NCI-H2029 treated with DMSO at 0.1 percent for 48 hours (cell line): ENCODE data around the gene RPL29.
A peak's percentile ranks its signal among the peaks of the same experiment; 100 is the strongest.

Experiments
- DNase-seq: peaks from one replicate; lab custom pipeline; 2025; lab: John Stamatoyannopoulos, UW

RPL29 gene

DNA sequence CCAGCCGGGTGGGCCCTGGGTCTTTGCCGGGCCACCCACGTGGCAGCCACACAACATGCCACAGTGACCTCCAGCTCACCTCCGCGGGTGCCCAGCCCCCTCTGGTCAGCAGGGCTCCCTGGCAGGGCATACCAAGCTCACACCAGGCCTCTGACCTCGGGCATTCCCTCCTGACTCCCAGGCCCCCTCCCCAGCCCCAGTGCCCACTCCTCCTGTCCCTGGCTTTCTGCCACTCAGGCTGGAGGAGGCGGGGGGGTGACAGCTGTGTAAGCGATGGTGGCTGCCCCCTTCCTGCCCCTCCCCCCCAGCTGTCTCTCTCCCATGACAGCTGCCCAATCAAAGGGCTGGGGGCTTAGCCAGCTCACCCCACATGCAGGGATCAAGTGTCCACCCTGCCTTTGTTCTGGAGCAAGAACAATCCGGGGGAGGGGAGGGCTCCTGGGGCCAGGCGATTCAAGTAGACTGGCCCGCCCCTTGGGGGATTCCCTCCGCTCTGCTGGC is 31.7 kb downstream of the RPL29 start:
- DNase-seq = no peak

DNA sequence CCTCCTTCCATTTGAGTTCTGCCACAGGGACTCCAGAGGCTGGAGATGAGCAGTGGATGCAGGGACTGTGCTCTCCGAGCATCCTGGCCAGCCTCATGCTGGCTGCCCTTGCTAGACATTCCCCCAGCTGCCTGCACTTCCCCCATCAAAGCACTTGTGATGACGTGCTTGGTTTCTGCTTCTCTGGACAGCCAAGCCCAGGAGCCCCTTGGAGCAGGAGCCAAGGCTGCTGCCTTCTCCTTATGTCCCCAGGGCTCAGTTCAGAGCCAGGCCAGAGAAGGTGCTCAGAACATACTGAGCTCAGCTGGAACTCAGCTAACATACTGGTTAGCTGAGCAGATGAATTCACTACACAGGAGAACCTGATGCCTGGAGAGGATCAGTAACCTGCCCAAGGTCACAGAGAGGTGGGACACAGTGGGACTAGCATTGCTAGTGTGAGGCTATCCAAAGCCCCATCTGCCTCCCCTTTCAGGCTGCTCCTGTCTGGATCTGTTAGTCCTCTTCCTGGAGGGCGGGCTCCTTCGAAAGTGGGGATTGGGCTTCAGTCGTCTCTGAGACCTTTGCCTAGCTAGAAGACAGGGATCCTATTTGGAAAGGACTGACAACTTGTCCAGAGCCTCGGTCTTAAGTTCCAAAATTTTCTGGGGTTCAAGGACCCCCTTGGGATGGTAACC is 32.7 kb downstream of the RPL29 start:
- DNase-seq = no peak

- no peak for DNase-seq
Measured at GRCh38 chr3:51961602-51962569, 33.8 kb downstream of the RPL29 start.

- no peak for DNase-seq
Measured at GRCh38 chr3:51961011-51961410, 34.7 kb downstream of the RPL29 start.

DNA sequence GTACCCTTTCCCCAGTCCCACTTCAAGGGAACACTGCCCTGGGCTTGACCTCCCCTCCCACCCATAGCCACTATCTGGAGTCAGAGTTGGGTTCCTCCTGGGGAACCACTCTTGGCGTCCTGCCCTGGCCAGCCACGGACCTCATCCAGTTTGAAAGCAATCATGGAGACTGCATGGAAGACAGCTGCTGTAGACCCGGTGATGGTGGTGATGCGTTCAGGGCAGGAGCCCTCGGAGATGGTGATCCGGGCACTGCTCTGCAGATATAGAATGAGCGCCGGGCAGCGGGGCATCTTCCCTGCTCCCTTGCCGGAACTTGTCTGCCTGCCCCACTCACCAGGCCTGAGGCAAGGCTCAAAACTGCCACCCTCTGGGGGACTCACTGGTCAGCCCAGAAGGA is 35.3 kb downstream of the RPL29 start:
- no peak for DNase-seq

DNA sequence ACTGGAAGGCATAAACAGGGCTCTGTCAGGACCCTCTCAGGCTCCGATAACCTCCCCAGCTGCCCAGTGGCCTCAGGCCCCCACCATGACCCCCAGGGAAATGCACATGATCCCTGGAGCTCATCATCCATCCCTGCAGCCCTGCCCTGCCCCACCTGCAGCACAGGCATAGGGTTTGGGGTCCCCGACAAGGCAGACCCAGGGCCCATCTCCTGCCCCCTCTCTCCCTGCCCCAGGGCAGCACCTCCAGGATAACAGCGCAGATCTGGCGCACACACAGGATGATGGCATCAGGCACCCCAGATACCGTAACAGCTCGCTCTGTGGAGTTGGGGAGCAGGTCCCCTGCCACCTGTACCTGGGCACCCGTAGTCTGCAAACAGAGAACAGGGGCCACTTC is 36.0 kb downstream of the RPL29 start:
- DNase-seq = no peak

DNA sequence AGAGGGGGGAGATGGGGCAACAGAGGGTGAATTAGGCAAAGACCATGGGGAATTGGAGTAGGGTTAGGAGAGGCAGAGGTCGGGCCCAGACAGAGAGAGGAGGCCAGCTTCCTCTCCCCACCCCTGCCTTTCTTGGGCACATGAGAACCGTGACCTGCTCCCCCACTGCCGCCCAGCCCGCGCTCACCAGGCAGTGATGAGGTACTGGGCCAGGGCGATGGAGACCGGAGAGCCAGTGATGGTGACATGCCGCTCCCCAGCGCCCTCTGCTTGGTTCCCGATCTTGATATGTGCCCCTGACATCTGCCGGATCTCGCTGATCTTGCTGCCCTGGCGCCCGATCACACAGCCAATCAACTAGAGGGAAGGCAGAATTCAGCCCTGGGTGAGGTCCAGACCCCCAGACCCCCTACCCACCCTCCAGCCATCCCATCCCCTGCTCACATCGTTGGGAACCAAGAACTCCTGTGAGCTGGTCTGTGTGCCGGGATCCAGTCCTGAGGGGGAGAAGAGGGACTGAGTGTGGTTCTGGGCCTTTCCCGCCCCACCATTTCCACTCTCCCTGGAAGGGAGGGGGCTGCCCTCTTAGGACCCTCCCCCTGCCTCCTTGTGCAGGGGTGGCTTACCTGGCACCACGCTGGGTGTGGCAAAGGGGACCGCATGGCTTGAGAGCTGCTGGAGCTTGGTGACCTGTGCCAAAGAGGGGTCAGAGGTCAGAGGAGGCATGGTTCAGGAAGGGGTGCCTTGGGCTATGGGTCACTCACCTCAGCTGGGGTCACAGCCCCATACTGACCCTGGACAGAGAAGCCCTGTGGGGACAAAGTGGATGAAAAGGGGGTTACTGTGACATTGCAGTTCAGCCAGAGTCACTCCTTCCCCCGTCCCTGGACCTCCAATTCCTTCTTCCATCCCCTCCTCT is 36.8 kb downstream of the RPL29 start:
- no peak for DNase-seq

- no peak for DNase-seq
Measured at GRCh38 chr3:51957520-51958205, 38.0 kb downstream of the RPL29 start.

GRCh38 chr3:51955893-51956770 is 39.6 kb downstream of the RPL29 start:
- DNase-seq = no peak

- no peak for DNase-seq
Measured at GRCh38 chr3:51955175-51955892, 40.4 kb downstream of the RPL29 start, which contains the start of gene GPR62. TSS of gene GPR62 (plus strand) at chr3:51955381. CDS start at chr3:51955653, 272 bp downstream.

DNA sequence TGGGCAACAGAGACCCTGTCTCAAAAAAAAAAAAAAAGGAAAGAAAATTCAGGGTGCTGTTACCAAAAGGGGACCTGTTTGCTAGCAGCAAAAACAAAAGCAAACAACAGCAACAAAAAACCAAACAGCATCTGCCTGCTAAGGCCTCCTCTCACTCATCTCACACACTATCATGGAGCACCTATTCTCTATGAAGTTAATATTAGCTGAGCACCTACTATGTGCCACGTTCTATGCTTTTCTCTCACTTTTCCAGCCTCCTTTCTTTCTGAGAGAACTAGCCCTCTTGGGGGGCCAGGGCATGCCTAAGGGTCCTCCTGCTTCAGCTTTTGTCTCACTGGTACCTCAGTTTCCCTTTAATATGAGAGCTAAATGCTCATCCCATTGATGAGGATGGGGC is 41.0 kb downstream of the RPL29 start:
- DNase-seq = no peak

- no peak for DNase-seq
Measured at GRCh38 chr3:51954105-51954504, 41.6 kb downstream of the RPL29 start.

- peak; percentile 8 for DNase-seq
Measured at GRCh38 chr3:51953445-51953844, 42.2 kb downstream of the RPL29 start.

GRCh38 chr3:51950899-51951298 is 44.8 kb downstream of the RPL29 start:
- DNase-seq = no peak

GRCh38 chr3:51949121-51949520 is 46.6 kb downstream of the RPL29 start:
- DNase-seq = no peak

GRCh38 chr3:51948016-51948580 is 47.6 kb downstream of the RPL29 start:
- DNase-seq = no peak

DNA sequence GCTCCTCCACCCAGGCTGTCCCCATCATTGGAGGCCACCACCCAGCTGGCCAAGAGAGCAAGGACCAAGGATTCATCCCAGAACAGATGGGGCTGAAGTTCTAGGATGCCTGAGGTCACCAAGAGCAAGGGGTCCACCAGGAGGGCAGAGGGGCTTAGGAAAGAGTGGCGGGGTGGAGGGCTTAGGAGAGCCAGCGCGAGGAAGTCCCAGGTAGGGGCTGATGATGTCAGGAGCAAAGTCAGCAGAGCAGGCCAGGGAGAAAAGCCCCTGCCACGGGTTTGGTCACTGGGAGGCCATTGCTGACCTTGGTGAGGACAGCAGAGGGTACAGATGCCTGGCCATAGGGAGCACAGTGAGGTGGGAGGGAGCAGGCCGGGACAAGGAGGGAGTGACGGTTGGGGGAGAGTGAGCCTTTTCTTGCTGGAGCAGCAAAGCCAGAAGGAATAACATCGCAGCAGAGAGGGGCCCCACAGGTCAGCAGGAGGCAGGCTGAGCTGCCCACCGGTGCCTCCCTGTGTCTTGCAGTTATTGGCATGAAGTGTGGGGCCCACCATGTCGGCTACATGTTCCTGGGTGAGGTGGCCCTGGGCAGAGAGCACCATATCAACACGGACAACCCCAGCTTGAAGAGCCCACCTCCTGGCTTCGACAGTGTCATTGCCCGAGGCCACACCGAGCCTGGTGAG is 48.3 kb downstream of the RPL29 start:
- DNase-seq = no peak

DNA sequence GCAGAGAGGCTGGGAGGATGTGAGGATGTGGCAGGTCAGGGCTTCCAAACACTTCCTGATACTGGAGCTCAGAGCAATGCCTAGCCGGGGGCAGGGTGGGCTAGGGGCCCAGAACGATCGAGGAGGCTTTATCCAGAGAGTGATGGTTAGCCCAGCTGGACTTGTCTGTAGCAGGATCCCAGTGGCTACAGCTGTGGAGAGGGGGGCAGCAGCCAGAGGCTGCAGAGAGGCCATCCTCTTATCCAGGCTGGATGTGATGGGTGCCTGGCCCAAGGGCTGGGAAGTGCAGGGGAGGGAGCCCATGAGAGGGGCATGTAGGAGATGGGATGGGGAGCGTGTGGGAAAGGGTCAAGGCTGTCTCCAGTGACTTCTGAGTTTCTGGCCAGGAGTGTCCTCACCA is 48.9 kb downstream of the RPL29 start:
- no peak for DNase-seq
